Activated CD4-positive, CD25-positive, alpha-beta regulatory T cell treated with anti-CD3 and anti-CD28 coated beads, Interleukin-2, amount 50 U/mL, for 72 hours (primary cell): Measurements from ENCODE around the gene SCIN.
"Not testable (repeated sequence)": the region's sequence is repeated elsewhere in the genome, so short reads cannot be mapped to it uniquely, and the experiment has no call there.

Source experiments
- DNase-seq: peaks from one replicate; pipeline ENCODE4 v3.0.0; 2021

The SCIN gene

GRCh38 chr7:12690041-12690878 is 119.7 kb downstream of the SCIN start:
- no peak for DNase-seq

DNA sequence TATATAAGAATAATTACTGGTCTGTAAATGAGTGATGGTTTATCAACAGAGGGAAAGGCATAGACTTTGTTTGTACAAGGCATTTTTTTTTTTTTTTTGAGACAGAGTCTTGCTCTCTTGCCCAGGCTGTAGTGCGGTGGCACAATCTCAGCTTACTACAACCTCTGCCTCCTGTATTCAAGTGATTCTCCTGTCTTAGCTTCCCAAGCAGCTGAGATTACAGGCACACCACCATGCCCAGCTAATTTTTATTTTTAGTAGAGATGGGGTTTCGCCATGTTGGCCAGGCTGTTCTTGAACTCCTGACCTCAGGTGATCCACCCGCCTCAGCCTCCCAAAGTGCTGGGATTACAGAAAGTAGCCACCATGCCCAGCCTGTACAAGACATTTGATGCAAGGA is 120.9 kb downstream of the SCIN start:
- DNase-seq: not testable (repeated sequence)

DNA sequence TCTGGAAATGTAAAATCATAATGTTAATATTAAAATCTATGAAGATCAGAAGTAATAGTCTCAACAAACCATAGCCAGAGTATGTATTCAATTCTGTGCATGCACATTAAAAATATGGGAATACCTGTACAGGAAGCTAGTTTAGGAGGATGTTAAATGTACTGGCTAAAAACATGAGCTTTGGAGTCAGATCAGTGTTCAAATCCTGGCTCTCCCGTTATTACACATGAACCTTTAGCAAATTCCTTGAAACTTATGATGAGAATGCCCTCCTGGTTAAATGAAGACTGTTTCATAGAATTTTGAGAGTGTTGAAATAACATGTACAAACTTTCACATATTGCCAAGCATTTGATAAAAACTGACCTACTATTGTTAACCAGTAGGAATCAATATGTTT is 121.5 kb downstream of the SCIN start:
- DNase-seq: no peak

- DNase-seq: no peak
Measured at GRCh38 chr7:12692479-12693259, 122.1 kb downstream of the SCIN start.

- DNase-seq: no peak
Measured at GRCh38 chr7:12694817-12695216, 124.3 kb downstream of the SCIN start.

DNA sequence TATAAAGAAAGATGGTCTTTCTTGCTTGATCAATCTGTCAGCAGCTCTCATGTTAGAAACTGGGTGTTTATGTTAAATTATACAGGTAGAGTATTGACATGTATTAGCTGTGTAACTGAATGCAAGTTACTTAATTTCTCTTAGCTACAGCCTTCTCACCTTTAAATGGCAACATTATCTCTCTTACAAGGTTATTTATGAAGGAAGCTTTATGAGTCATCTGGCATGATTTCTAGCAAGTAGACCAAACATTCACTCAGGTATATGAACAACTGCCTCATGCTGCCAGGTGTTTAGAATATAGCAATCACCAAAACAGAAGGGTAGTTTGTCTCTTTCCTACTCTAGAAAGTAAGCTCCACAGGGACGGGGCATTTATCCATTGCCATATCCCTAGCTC is 125.4 kb downstream of the SCIN start:
- no peak for DNase-seq

GRCh38 chr7:12699299-12699698 is 128.8 kb downstream of the SCIN start:
- no peak for DNase-seq

DNA sequence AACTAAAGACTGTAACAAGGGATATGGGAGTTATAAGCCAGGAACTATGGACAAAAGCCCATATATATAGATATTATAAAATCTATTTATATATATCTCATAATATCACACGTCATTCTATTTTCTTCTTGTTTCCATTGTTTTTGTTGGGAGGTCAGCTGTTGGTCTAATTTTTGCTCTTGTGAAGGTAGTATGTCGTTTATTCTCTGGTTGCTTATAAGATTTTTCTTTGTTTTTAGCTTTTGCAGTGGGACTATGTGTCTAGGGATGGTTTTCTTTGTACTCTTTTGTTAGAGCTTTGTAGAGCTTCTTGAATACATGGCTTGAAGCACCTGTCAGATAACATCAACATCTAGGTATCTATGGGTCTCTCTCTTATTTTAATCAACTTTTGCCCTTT is 130.9 kb downstream of the SCIN start:
- no peak for DNase-seq

GRCh38 chr7:12703881-12704280 is 133.4 kb downstream of the SCIN start:
- no peak for DNase-seq

GRCh38 chr7:12705878-12706277 is 135.4 kb downstream of the SCIN start:
- no peak for DNase-seq

GRCh38 chr7:12706900-12707536 is 136.5 kb downstream of the SCIN start:
- DNase-seq: no peak

DNA sequence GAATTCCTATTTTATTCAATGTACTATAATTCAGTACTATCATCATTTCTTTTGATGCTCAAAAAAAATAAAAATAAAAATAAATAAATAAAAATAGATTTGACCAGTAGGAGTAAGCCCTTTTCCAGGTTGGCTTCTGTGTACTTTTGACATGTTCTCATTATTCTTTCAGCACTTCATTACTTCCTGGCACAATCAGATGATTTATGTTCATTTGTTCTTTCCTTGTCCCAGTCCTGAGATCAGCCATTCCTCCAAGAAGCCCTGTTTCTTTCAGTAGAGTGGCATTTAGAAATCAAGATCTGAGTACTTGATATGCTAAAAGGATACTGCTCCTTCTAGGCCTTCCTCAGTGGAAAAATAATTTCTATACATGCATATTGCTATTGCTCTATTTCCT is 137.8 kb downstream of the SCIN start:
- no peak for DNase-seq
